H1 (cell line): ENCODE measurements around the gene DPYD. TPM values are rescaled to one million over a fixed set of nuclear protein-coding genes. Genes with fewer than 3 reads are reported as not detected.

Experiments
- CTCF ChIA-PET: fragments of 300-600 bp; sonication (Branson Sonifier 250); formaldehyde crosslinking; loops from one replicate; lab custom pipeline; 2021; ENCODE audit not compliant: partially characterized antibody; lab: Charles Lee
- POLR2A ChIA-PET: fragments of 300-600 bp; sonication (Branson Sonifier 250); formaldehyde crosslinking; loops from one replicate; lab custom pipeline; 2021; ENCODE audit warnings: inconsistent platforms; ENCODE audit not compliant: partially characterized antibody; lab: Charles Lee
- DNase-seq, 2 experiments: peaks; one replicate each; pipeline versions ENCODE4 v3.0.0 to v3.0.0-alpha.2; 2010 to 2022; ENCODE audit warnings: low spot score in 2 of 2, low read depth in 1 of 2, mixed read lengths in 1 of 2
- FAIRE-seq: peaks from 2 replicates; lab custom pipeline; 2011; peaks lifted over from hg19 to GRCh38; lab: Jason Lieb, UNC
- H2AFZ ChIP-seq: 2 replicates; pipeline ENCODE4 v1.8.1; 2012; ENCODE audit warnings: low read length, inconsistent platforms
- H2AK5ac ChIP-seq: 2 replicates; pipeline ENCODE4 v1.6.1; 2013; ENCODE audit warnings: low read depth, low read length
- H2BK120ac ChIP-seq: replicated peaks from 2 replicates; pipeline ENCODE3; 2013; ENCODE audit warnings: low read depth, low read length, inconsistent platforms
- H2BK12ac ChIP-seq: 2 replicates; pipeline ENCODE4 v1.6.1; 2013; ENCODE audit warnings: low read depth, low read length
- H2BK15ac ChIP-seq: 2 replicates; pipeline ENCODE4 v1.6.1; 2013; ENCODE audit warnings: low read length
- H2BK20ac ChIP-seq: 2 replicates; pipeline ENCODE4 v1.6.1; 2013; ENCODE audit warnings: low read length
- H2BK5ac ChIP-seq: 2 replicates; pipeline ENCODE4 v1.6.1; 2013; ENCODE audit warnings: low read depth, low read length
- H3K14ac ChIP-seq: 2 replicates; pipeline ENCODE4 v1.6.1; 2013; ENCODE audit warnings: inconsistent platforms; ENCODE audit not compliant: insufficient read length
- H3K18ac ChIP-seq: 2 replicates; pipeline ENCODE4 v1.6.1; 2013; ENCODE audit warnings: low read length; ENCODE audit errors: extremely low read depth
- H3K23ac ChIP-seq: 2 replicates; pipeline ENCODE4 v1.6.1; 2013; ENCODE audit warnings: inconsistent platforms; ENCODE audit not compliant: insufficient read length
- H3K23me2 ChIP-seq: 2 replicates; pipeline ENCODE4 v1.6.1; 2013; ENCODE audit warnings: low read depth, low read length
- H3K27ac ChIP-seq: 2 replicates; pipeline ENCODE4 v1.6.1; 2011; ENCODE audit warnings: low read depth, low read length, inconsistent platforms
- H3K27me3 ChIP-seq, 4 experiments: replicated peaks in 1 of 4; 1 replicate in 1 of 4; 2 replicates in 3 of 4; pipeline versions ENCODE4 v1.6.1 to v1.8.1; 2011 to 2013; ENCODE audit warnings: low read length in 3 of 4, mild to moderate bottlenecking in 3 of 4, inconsistent platforms in 2 of 4, mixed read lengths in 2 of 4, moderate library complexity in 1 of 4; ENCODE audit not compliant: control insufficient read depth in 3 of 4, insufficient read depth in 3 of 4; ENCODE audit errors: extremely low read depth in 1 of 4
- H3K36me3 ChIP-seq, 4 experiments: 2 replicates each; pipeline versions ENCODE4 v1.6.1 to v1.8.1; 2011 to 2013; ENCODE audit warnings: mild to moderate bottlenecking in 4 of 4, low read length in 3 of 4, moderate library complexity in 2 of 4, control low read depth in 1 of 4, inconsistent platforms in 1 of 4; ENCODE audit not compliant: insufficient read depth in 4 of 4, control insufficient read depth in 2 of 4
- H3K4ac ChIP-seq: replicated peaks from 2 replicates; pipeline ENCODE3; 2013; ENCODE audit warnings: low read length, low read depth, mixed read lengths, inconsistent platforms; ENCODE audit not compliant: insufficient read length
- H3K4me1 ChIP-seq, 4 experiments: replicated peaks in 1 of 4; 1 replicate in 1 of 4; 2 replicates in 3 of 4; pipeline versions ENCODE4 v1.6.1 to v1.8.1; 2011 to 2013; ENCODE audit warnings: low read length in 3 of 4, inconsistent platforms in 2 of 4, mixed read lengths in 1 of 4; ENCODE audit not compliant: insufficient read depth in 4 of 4, control insufficient read depth in 3 of 4
- H3K4me2 ChIP-seq, 2 experiments: 2 replicates each; pipeline versions ENCODE4 v1.6.1 to v1.8.1; 2011 to 2013; ENCODE audit warnings: low read depth in 2 of 2, low read length in 2 of 2, control low read depth in 1 of 2, inconsistent platforms in 1 of 2, mild to moderate bottlenecking in 1 of 2; ENCODE audit not compliant: insufficient read depth in 1 of 2
- H3K4me3 ChIP-seq, 4 experiments: fragments of 200-600, 300-600 bp in 1 of 4; sonication (generic), shearing (Covaris generic), sonication (Bioruptor Twin) in 1 of 4; 2 replicates each; pipeline versions ENCODE4 v1.5.1 to v1.8.1; 2011 to 2016; ENCODE audit warnings: low read length in 4 of 4, low read depth in 3 of 4, control low read depth in 2 of 4, inconsistent platforms in 2 of 4, mild to moderate bottlenecking in 2 of 4, mixed read lengths in 1 of 4, moderate library complexity in 1 of 4; ENCODE audit not compliant: insufficient read depth in 2 of 4; ENCODE audit errors: extremely low read depth in 1 of 4
- H3K56ac ChIP-seq: replicated peaks from 2 replicates; pipeline ENCODE3; 2013; ENCODE audit warnings: low read depth, mild to moderate bottlenecking, mixed read lengths, low read length, inconsistent platforms; ENCODE audit not compliant: insufficient read length
- H3K79me1 ChIP-seq: 2 replicates; pipeline ENCODE4 v1.6.1; 2013; ENCODE audit warnings: low read depth, low read length, control low read depth
- H3K79me2 ChIP-seq, 2 experiments: 2 replicates each; pipeline versions ENCODE4 v1.6.1 to v1.8.1; 2012 to 2013; ENCODE audit warnings: low read length in 2 of 2, mild to moderate bottlenecking in 2 of 2, inconsistent platforms in 1 of 2; ENCODE audit not compliant: insufficient read depth in 2 of 2, control insufficient read depth in 1 of 2
- H3K9ac ChIP-seq, 4 experiments: replicated peaks in 1 of 4; 1 replicate in 1 of 4; 2 replicates in 3 of 4; pipeline versions ENCODE4 v1.6.1 to v1.8.1; 2011 to 2013; ENCODE audit warnings: low read depth in 3 of 4, low read length in 3 of 4, control low read depth in 2 of 4, mild to moderate bottlenecking in 2 of 4, moderate library complexity in 2 of 4, inconsistent platforms in 1 of 4; ENCODE audit errors: extremely low read depth in 1 of 4
- H3K9me3 ChIP-seq, 2 experiments: 2 replicates each; pipeline versions ENCODE4 v1.6.1 to v1.8.1; 2012 to 2013; ENCODE audit warnings: mild to moderate bottlenecking in 2 of 2, moderate library complexity in 2 of 2, control low read depth in 1 of 2, inconsistent platforms in 1 of 2, low read depth in 1 of 2, low read length in 1 of 2, mixed read lengths in 1 of 2; ENCODE audit not compliant: insufficient read depth in 2 of 2
- H4K20me1 ChIP-seq, 2 experiments: replicated peaks in 1 of 2; 2 replicates each; pipeline versions ENCODE3 to v1.8.1; 2011 to 2013; ENCODE audit warnings: inconsistent platforms in 2 of 2, low read length in 2 of 2, mild to moderate bottlenecking in 1 of 2; ENCODE audit not compliant: insufficient read depth in 2 of 2, control insufficient read depth in 1 of 2
- H4K5ac ChIP-seq: 2 replicates; pipeline ENCODE4 v1.6.1; 2013; ENCODE audit warnings: low read length, low read depth, mixed read lengths, inconsistent platforms; ENCODE audit not compliant: insufficient read length
- H4K8ac ChIP-seq: 2 replicates; pipeline ENCODE4 v1.8.0; 2013; ENCODE audit warnings: mild to moderate bottlenecking, moderate library complexity, low read length, inconsistent platforms; ENCODE audit not compliant: insufficient read depth; ENCODE audit errors: extremely low read depth
- H4K91ac ChIP-seq: replicated peaks from 2 replicates; pipeline ENCODE3; 2013; ENCODE audit warnings: low read length, mixed read lengths, inconsistent platforms; ENCODE audit not compliant: insufficient read length
- CBX8 ChIP-seq: fragments of 300-800, 300-1000 bp; sonication (generic); IDR thresholded peaks from 2 replicates; pipeline ENCODE4 v1.7.1; 2016; ENCODE audit warnings: low read depth, low read length, borderline replicate concordance
- JUND ChIP-seq: IDR thresholded peaks from 2 replicates; pipeline ENCODE4 v1.6.1; 2011; ENCODE audit warnings: mild to moderate bottlenecking, improper control_type of control experiment, low read length
- RAD21 ChIP-seq, 2 experiments: IDR thresholded peaks in 1 of 2; conservative IDR thresholded peaks in 1 of 2; 2 replicates each; pipeline ENCODE4 v1.6.1; 2011; ENCODE audit warnings: low read depth in 2 of 2, low read length in 2 of 2, improper control_type of control experiment in 1 of 2, inconsistent platforms in 1 of 2, mild to moderate bottlenecking in 1 of 2, moderate library complexity in 1 of 2
- SAP30 ChIP-seq: fragments of 300-600 bp; sonication (generic); IDR thresholded peaks from 2 replicates; pipeline ENCODE4 v1.7.1; 2012; ENCODE audit warnings: low read length, moderate library complexity, mild to moderate bottlenecking, inconsistent platforms; ENCODE audit not compliant: insufficient read depth, insufficient replicate concordance
- SIX5 ChIP-seq: IDR thresholded peaks from 2 replicates; pipeline ENCODE4 v1.6.1; 2011; ENCODE audit warnings: mild to moderate bottlenecking, low read depth, low read length
- TEAD4 ChIP-seq: IDR thresholded peaks from 2 replicates; pipeline ENCODE4 v1.6.1; 2012; ENCODE audit warnings: low read depth, low read length, inconsistent platforms, mixed read lengths
- WGBS, 2 experiments: shearing (Covaris generic) in 1 of 2; methylation state at CpG; one replicate each; pipeline versions ENCODE4 v1.1.6 to v1.1.7; 2013 to 2015; ENCODE audit warnings: low lambda C conversion rate in 2 of 2, mixed read lengths in 2 of 2, inconsistent platforms in 1 of 2, low coverage in 1 of 2, missing lambda C conversion rate in 1 of 2; ENCODE audit not compliant: insufficient replicate concordance in 2 of 2, insufficient coverage in 1 of 2, insufficient read length in 1 of 2; ENCODE audit errors: extremely low coverage in 1 of 2, missing lambda C conversion rate in 1 of 2; 5-methylcytosine and 5-hydroxymethylcytosine counted together
- polyA plus RNA-seq, 7 experiments: library from polyadenylated mRNA; depleted of rRNA in 3 of 7; stranded (reverse) in 5 of 7; unstranded in 2 of 7; fragments of >200 nt in 5 of 7; fragments of 200-250 nt in 2 of 7; gene quantifications; 1 replicate in 5 of 7; 2 replicates in 1 of 7; 4 replicates in 1 of 7; pipeline versions ENCODE4 v1.2.1 to v1.2.3, GENCODE V29; 2011 to 2013; ENCODE audit warnings: missing spikeins in 2 of 7, mixed read lengths in 2 of 7
- total RNA-seq: library from RNA; stranded (reverse); fragmentation: NEBNext Ultra II Directional; extraction: Animal tissue kit (Norgen Biotek cat#: 25700); gene quantifications from 2 replicates; pipeline ENCODE4 v1.2.1, GENCODE V29; 2021
- TF ChIP-seq, protein P1 (sequence below): IDR thresholded peaks from 2 replicates; pipeline ENCODE4 v1.6.1; 2012; ENCODE audit warnings: inconsistent platforms
- TF ChIP-seq, protein P2 (sequence below): IDR thresholded peaks from 2 replicates; pipeline ENCODE4 v1.6.1; 2012; ENCODE audit warnings: low read length, inconsistent platforms

Gene DPYD
- total and polyA plus RNA-seq, 2 of the 8 experiments (the other 6 are each of a cell fraction or from before 2014, with no cell fraction given) = 0.29 to 0.73 TPM

DNA sequence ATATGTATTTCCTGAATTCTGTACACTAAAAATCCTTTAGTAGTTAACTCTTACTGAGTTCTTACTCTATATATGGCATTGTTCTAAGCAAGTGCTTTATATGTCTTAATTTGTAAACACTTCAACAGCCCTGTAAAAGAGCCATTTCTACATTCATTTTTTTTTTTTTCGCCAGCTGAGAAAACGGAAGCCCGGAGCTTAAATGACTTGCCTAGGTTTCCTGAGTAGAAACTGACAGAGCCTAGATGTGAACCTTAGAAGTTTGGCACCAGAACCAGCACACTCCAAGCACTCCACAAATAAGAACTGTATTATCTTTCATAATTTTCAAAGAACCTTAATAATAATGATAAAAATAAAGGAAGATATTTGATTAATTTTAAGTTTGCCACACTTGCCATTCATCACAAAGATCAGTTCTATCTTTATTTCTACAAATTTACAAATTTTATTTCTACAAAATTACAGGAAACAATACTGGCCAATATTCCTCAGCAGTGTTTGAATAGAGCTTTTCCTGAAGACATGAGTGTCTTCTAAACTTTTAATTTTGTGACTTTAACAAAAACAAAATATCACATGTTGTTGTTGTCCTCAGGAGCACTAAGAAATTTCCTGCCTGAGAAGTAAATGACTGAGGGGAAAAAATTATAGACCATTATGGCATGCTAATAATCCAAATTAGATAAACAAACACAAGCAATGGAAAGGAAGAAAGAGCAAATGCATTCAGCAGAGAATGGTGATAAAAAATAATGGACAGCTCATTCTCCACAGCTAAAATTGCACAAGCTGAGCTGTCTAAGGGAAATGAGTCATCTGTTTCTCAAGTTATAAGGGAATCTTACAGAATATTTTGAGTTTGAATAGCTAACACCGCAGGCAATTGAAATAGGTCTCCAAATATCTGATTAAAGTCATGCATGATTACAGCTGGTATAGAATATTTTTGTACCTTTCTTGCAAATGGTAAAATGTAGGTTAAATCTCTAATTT is 71.2 kb downstream of the DPYD start:
- no peak overlapping the region for H4K8ac ChIP-seq
- H3K4me2 ChIP-seq = no peak overlapping the region
- TF ChIP-seq SAP30 (no peak), CBX8 (no peak), SIX5 (no peak), JUND (no peak), TEAD4 (no peak), RAD21 (IDR thresholded peaks at IDR 0.05 in 1 of 2, conservative IDR thresholded peaks at IDR 0.05 in 1 of 2; ENCODE audit: low read depth in 2 of 2, low read length in 2 of 2) (no peak)
- TF ChIP-seq, protein P1, sequence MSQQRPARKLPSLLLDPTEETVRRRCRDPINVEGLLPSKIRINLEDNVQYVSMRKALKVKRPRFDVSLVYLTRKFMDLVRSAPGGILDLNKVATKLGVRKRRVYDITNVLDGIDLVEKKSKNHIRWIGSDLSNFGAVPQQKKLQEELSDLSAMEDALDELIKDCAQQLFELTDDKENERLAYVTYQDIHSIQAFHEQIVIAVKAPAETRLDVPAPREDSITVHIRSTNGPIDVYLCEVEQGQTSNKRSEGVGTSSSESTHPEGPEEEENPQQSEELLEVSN = no peak
- TF ChIP-seq, protein P2, sequence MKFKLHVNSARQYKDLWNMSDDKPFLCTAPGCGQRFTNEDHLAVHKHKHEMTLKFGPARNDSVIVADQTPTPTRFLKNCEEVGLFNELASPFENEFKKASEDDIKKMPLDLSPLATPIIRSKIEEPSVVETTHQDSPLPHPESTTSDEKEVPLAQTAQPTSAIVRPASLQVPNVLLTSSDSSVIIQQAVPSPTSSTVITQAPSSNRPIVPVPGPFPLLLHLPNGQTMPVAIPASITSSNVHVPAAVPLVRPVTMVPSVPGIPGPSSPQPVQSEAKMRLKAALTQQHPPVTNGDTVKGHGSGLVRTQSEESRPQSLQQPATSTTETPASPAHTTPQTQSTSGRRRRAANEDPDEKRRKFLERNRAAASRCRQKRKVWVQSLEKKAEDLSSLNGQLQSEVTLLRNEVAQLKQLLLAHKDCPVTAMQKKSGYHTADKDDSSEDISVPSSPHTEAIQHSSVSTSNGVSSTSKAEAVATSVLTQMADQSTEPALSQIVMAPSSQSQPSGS = no peak

More for the DNA sequence above, 71.2 kb downstream of the DPYD start:
- FAIRE-seq (no peak), DNase-seq (no peak)
- Histone ChIP-seq H3K9ac (no peak overlapping the region), H3K4me3 (no peak overlapping the region), H2AFZ (no peak overlapping the region), H3K23ac (no peak overlapping the region), H2AK5ac (no peak overlapping the region), H3K18ac (no peak overlapping the region), H4K20me1 (no peaks in the 10 kb centered on the region), H4K91ac (no peak overlapping the region), H3K14ac (no peak overlapping the region), H3K9me3 (no peaks in the 10 kb centered on the region), H3K23me2 (no peaks in the 10 kb centered on the region), H2BK15ac (no peak overlapping the region), H3K27ac (no peak overlapping the region), H3K4me1 (no peaks in the 10 kb centered on the region), H2BK5ac (no peak overlapping the region), H3K56ac (no peak overlapping the region), H3K4ac (no peak overlapping the region), H3K79me2 (no peaks in the 10 kb centered on the region), H3K79me1 (no peaks in the 10 kb centered on the region), H4K5ac (no peak overlapping the region), H3K27me3 (no peaks in the 10 kb centered on the region), H2BK20ac (no peak overlapping the region), H3K36me3 (no peaks in the 10 kb centered on the region), H2BK120ac (no peak overlapping the region), H2BK12ac (no peak overlapping the region)
- 97% methylated on average over 4 of the region's 4 CpGs; no CpG with 5 or more reads in 1 of the 2 experiments for WGBS, 2 experiments
- ChIA-PET POLR2A (no interaction called here), CTCF (no interaction called here)
